Psoas muscle (tissue), 8 donors: ENCODE measurements around the gene NSUN2. TPM values are rescaled to one million over a fixed set of nuclear protein-coding genes. Genes with fewer than 3 reads are reported as not detected.

Experiments
- ATAC-seq, 4 donors: fragments of 200-7000 bp; cut with Tn5 transposase; one replicate each; pipeline ENCODE4 v1.9.1; 2020; ENCODE audit warnings: moderate library complexity in 3 of 4, mild to moderate bottlenecking in 2 of 4
- DNase-seq, 2 donors: peaks; one replicate each; pipeline ENCODE4 v3.0.0-alpha.2; 2020
- H3K27ac ChIP-seq: fragments of 200-600 bp; one replicate; pipeline ENCODE4 v1.8.0; 2022
- H3K27me3 ChIP-seq, 3 donors: fragments of 200-600 bp in 1 of 3; one replicate each; pipeline versions ENCODE4 v1.6.1 to v1.8.0; 2013 to 2022; ENCODE audit warnings: low read length in 2 of 3, mild to moderate bottlenecking in 2 of 3, moderate library complexity in 1 of 3; ENCODE audit not compliant: insufficient read depth in 3 of 3
- H3K36me3 ChIP-seq, 2 donors: fragments of 200-600 bp in 1 of 2; one replicate each; pipeline versions ENCODE4 v1.6.1 to v1.8.0; 2013 to 2022; ENCODE audit warnings: low read depth in 1 of 2, mild to moderate bottlenecking in 1 of 2, moderate library complexity in 1 of 2; ENCODE audit not compliant: insufficient read depth in 1 of 2
- H3K4me1 ChIP-seq: fragments of 200-600 bp; one replicate; pipeline ENCODE4 v1.8.0; 2022
- H3K4me3 ChIP-seq: fragments of 200-600 bp; one replicate; pipeline ENCODE4 v1.8.0; 2022; ENCODE audit warnings: mild to moderate bottlenecking
- H3K9me3 ChIP-seq: fragments of 200-600 bp; one replicate; pipeline ENCODE4 v1.8.0; 2022
- CTCF ChIP-seq: fragments of 200-600 bp; IDR thresholded peaks from one replicate; pipeline ENCODE4 v1.8.0; 2022; ENCODE audit warnings: antibody characterized with exemption
- WGBS, 3 donors: extraction: QIAGEN DNeasy Blood & Tissue Kit; methylation state at CpG; one replicate each; pipeline versions ENCODE4 v1.1.6 to v1.1.7; 2013; 5-methylcytosine and 5-hydroxymethylcytosine counted together
- intact Hi-C, 2 donors: fragments of 100-400 bp; cut with DNase I; formaldehyde crosslinking; loops; one replicate each; pipeline versions ENCODE4 v1.11.0 to v1.14.2; 2022
- polyA plus RNA-seq, 3 donors: library from polyadenylated mRNA; stranded (reverse); fragments of 200-250 nt; gene quantifications; one replicate each; pipeline ENCODE4 v1.2.3, GENCODE V29; 2013
- total RNA-seq, 4 donors: library from RNA; stranded (reverse); fragmentation: NEBNext Ultra II Directional in 2 of 4; extraction: Animal tissue kit (Norgen Biotek cat#: 25700) in 2 of 4; gene quantifications; one replicate each; pipeline versions ENCODE4 v1.2.1 to v1.2.4, GENCODE V29; 2021 to 2023
- donor health status: healthy with polysubstance abuse.
- donor health status: DM: no; HTN: no; CAD: no; lungs with moderate emphysema.
- donor health status: Bipolar disorder and iron deficiency.
- donor health status: healthy.
- donor health status: DM: yes; HTN: yes; CAD: no.
- donor health status: DM: no; HTN: no; CAD: no.
- donor health status: DM: no; HTN: no; CAD: no.
- donor health status: DM: yes; HTN: yes; CAD: no.

The NSUN2 gene
- total and polyA plus RNA-seq, 7 donors = 30.6 to 80.9 (median 53.6) TPM

- 86 to 89% (median 88%) methylated on average over 1 of the region's 1 CpG for WGBS, 3 donors
- Histone ChIP-seq H3K4me1 (no peaks in the 10 kb centered on the region), H3K36me3 (no peaks in the 10 kb centered on the region), H3K27ac (no peak overlapping the region), H3K4me3 (no peak overlapping the region), H3K9me3 (no peaks in the 10 kb centered on the region), H3K27me3 (no peaks in the 10 kb centered on the region)
- no peak for TF ChIP-seq CTCF
- DNase-seq (no peak), ATAC-seq (no peak)
- intact Hi-C loops = no loop called here
Observed at GRCh38 chr5:6642655-6643054, 9.8 kb upstream of the NSUN2 start.

GRCh38 chr5:6638236-6638635 is 5.4 kb upstream of the NSUN2 start:
- Histone ChIP-seq H3K27ac (no peak overlapping the region), H3K9me3 (no peaks in the 10 kb centered on the region), H3K4me1 (peaks cover 6% of the 10 kb centered on the region), H3K4me3 (no peak overlapping the region), H3K27me3 (no peaks in the 10 kb centered on the region), H3K36me3 (no peaks in the 10 kb centered on the region)
- no peak for TF ChIP-seq CTCF
- no peak for DNase-seq
- 64 to 90% (median 89%) methylated on average over 4 of the region's 4 CpGs for WGBS, 3 donors
- intact Hi-C loops = loop anchor here in 1 of 2 donors (5.0 to 10.0 kb wide), 2 partner anchors 64 to 197 kb away; no protein-coding TSS in a partner anchor
- no peak for ATAC-seq

GRCh38 chr5:6637590-6637989 is 4.7 kb upstream of the NSUN2 start:
- 77 to 89% (median 87%) methylated on average over 6 of the region's 6 CpGs for WGBS, 3 donors
- Histone ChIP-seq H3K9me3 (no peaks in the 10 kb centered on the region), H3K4me3 (no peak overlapping the region), H3K36me3 (no peaks in the 10 kb centered on the region), H3K27ac (no peak overlapping the region), H3K27me3 (no peaks in the 10 kb centered on the region), H3K4me1 (peaks cover 6% of the 10 kb centered on the region)
- no peak for DNase-seq
- no peak for TF ChIP-seq CTCF
- no peak for ATAC-seq
- intact Hi-C loops = loop anchor here in 1 of 2 donors (5.0 to 10.0 kb wide), 2 partner anchors 65 to 197 kb away; no protein-coding TSS in a partner anchor

- WGBS, 3 donors = 87 to 93% (median 92%) methylated on average over 9 to 10 of the region's 10 CpGs
- Histone ChIP-seq H3K9me3 (no peaks in the 10 kb centered on the region), H3K4me1 (peaks cover 7% of the 10 kb centered on the region), H3K27ac (no peak overlapping the region), H3K36me3 (no peaks in the 10 kb centered on the region), H3K27me3 (no peaks in the 10 kb centered on the region), H3K4me3 (no peak overlapping the region)
- DNase-seq (no peak), ATAC-seq (no peak)
- TF ChIP-seq CTCF = no peak
- intact Hi-C loops = loop anchor here in 1 of 2 donors (5.0 to 10.0 kb wide), 2 partner anchors 65 to 198 kb away; no protein-coding TSS in a partner anchor
Observed at GRCh38 chr5:6637022-6637421, 4.2 kb upstream of the NSUN2 start.

GRCh38 chr5:6636293-6636692 is 3.4 kb upstream of the NSUN2 start:
- no peak for TF ChIP-seq CTCF
- H3K27me3 ChIP-seq = no peaks in the 10 kb centered on the region
- 55 to 90% (median 90%) methylated on average over 5 of the region's 5 CpGs for WGBS, 3 donors
- DNase-seq (no peak), ATAC-seq (no peak)
- no peak overlapping the region for H3K27ac ChIP-seq
- no peak overlapping the region for H3K4me3 ChIP-seq
- no peaks in the 10 kb centered on the region for H3K9me3 ChIP-seq
- H3K36me3 ChIP-seq = peaks cover 0 to 7% of the 10 kb centered on the region in 2 donors
- intact Hi-C loops = loop anchor here in 1 of 2 donors (5.0 to 10.0 kb wide), 2 partner anchors 66 to 199 kb away; no protein-coding TSS in a partner anchor
- peaks cover 15% of the 10 kb centered on the region for H3K4me1 ChIP-seq
